Panc1 (cell line): ENCODE data around the gene AHCYL1. TPM values are rescaled to one million over a fixed set of nuclear protein-coding genes. Genes with fewer than 3 reads are reported as not detected.
A peak's percentile ranks its signal among the peaks of the same experiment; 100 is the strongest.

Source experiments
- ATAC-seq: fragments of 200-7000 bp; cut with Tn5 transposase; 2 replicates; pipeline ENCODE4 v1.9.1; 2020; ENCODE audit warnings: mild to moderate bottlenecking, moderate library complexity
- BruUV-seq: library from RNA; stranded (reverse); fragments of 400-500 nt; replicated peaks from 2 replicates; lab custom pipeline; 2021; lab: Mats Ljungman, UMichigan
- CTCF ChIA-PET: fragments of 300-600 bp; sonication (Branson Sonifier 250); formaldehyde crosslinking; loops from one replicate; lab custom pipeline; 2022; ENCODE audit warnings: antibody characterized with exemption; lab: Charles Lee
- POLR2A ChIA-PET: fragments of 300-600 bp; sonication (Branson Sonifier 250); formaldehyde crosslinking; loops from one replicate; lab custom pipeline; 2022; ENCODE audit warnings: antibody characterized with exemption; lab: Charles Lee
- DNase-seq: peaks from one replicate; pipeline ENCODE4 v3.0.0-alpha.2; 2010; ENCODE audit warnings: low read depth, low spot score
- H3K27ac ChIP-seq: 2 replicates; pipeline ENCODE4 v1.5.1; 2011; ENCODE audit warnings: mild to moderate bottlenecking, low read length, inconsistent platforms
- H3K27me3 ChIP-seq: fragments of 200-500 bp; sonication (Bioruptor generic); 2 replicates; pipeline ENCODE4 v1.6.0; 2014; ENCODE audit warnings: low read length, inconsistent platforms; ENCODE audit not compliant: control insufficient read depth, insufficient read depth
- H3K36me3 ChIP-seq: fragments of 200-500 bp; sonication (Bioruptor generic); 2 replicates; pipeline ENCODE4 v1.5.1; 2014; ENCODE audit warnings: inconsistent platforms, mild to moderate bottlenecking, low read length, moderate library complexity; ENCODE audit not compliant: control insufficient read depth, insufficient read depth
- H3K4me1 ChIP-seq: 2 replicates; pipeline ENCODE4 v1.5.1; 2011; ENCODE audit warnings: inconsistent platforms, mild to moderate bottlenecking, low read length, moderate library complexity; ENCODE audit not compliant: control insufficient read depth, insufficient read depth
- H3K4me3 ChIP-seq, 2 experiments: 2 replicates each; pipeline ENCODE4 v1.5.1; 2011 to 2012; ENCODE audit warnings: low read depth in 2 of 2, low read length in 2 of 2, mild to moderate bottlenecking in 2 of 2, inconsistent platforms in 1 of 2, moderate library complexity in 1 of 2
- H3K9me3 ChIP-seq: fragments of 200-500 bp; sonication (Bioruptor generic); 2 replicates; pipeline ENCODE4 v1.5.1; 2014; ENCODE audit warnings: low read depth, mild to moderate bottlenecking, inconsistent platforms, low read length, moderate library complexity; ENCODE audit not compliant: control insufficient read depth, insufficient read depth
- POLR2AphosphoS5 ChIP-seq: IDR thresholded peaks from 2 replicates; pipeline ENCODE4 v1.6.1; 2012; ENCODE audit warnings: mild to moderate bottlenecking, low read depth, low read length, moderate library complexity
- SIN3A ChIP-seq: IDR thresholded peaks from 2 replicates; pipeline ENCODE4 v1.6.1; 2012; ENCODE audit warnings: low read depth, mild to moderate bottlenecking, low read length, moderate library complexity, borderline replicate concordance; ENCODE audit not compliant: insufficient read depth
- TCF7L2 ChIP-seq: IDR thresholded peaks from 2 replicates; pipeline ENCODE4 v1.6.1; 2011; ENCODE audit warnings: mild to moderate bottlenecking, low read depth, low read length, inconsistent platforms
- in situ Hi-C: cut with HindIII; loops from 2 replicates; pipeline ENCODE4 v1.10.0; 2016; ENCODE audit warnings: low sequenced_read_pairs, low pct_unique_long_range_greater_than_20kb
- intact Hi-C: fragments of 100-400 bp; cut with micrococcal nuclease; formaldehyde crosslinking; loops from one replicate; pipeline ENCODE4 v1.10.0; 2022; ENCODE audit not compliant: unreplicated experiment
- total RNA-seq: library from RNA; stranded (reverse); gene quantifications from one replicate; pipeline ENCODE4 v1.2.1, GENCODE V29; 2021; ENCODE audit not compliant: unreplicated experiment
- TF ChIP-seq, protein P1 (sequence below): fragments of 450-650 bp; IDR thresholded peaks from 2 replicates; pipeline ENCODE4 v1.5.1; 2017; ENCODE audit warnings: mild to moderate bottlenecking
- TF ChIP-seq, protein P2 (sequence below), 2 experiments: IDR thresholded peaks; 2 replicates each; pipeline ENCODE4 v1.6.1; 2011 to 2012; ENCODE audit warnings: low read depth in 2 of 2, control low read depth in 1 of 2, low read length in 1 of 2, mild to moderate bottlenecking in 1 of 2, moderate library complexity in 1 of 2; ENCODE audit not compliant: insufficient read depth in 1 of 2

AHCYL1 gene
- total RNA-seq, 1 experiment from 2014 or later = 174 TPM

DNA sequence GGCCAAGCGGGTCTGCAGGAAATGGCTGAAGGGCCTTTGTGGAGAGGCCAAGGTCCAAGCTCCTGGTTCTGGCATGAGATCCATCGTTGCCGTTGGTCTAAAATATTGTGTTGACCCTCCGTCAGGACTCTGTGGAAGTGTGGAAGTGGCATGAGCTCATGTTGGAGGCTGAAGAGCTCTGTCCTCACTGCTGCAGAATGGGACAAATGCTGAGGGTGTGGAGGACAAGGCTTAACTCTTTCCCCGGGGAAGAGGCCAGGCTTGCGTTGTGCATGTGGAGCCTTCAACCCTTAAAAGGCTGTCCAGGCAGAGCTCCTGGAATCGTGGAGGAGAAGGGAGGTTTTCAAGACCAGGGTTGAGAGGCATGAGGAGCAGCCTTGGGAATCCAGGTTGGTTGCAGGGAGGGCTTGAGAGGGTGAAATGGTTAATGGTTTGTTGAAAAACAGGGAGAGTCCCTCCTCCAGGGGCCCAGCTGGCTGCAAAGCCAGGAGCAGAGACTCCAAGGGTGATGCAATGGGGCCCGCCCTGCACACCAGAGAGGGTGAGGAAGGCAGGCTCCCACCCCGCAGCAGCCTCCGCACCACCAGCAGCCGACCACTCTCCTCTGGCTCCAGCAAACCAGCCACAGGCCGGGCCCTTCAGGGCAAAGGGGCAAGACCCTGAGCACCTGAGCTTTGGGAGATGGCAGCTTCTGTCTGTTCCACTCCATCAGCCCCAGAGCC is 6.7 kb upstream of the AHCYL1 start:
- no peak for DNase-seq
- Histone ChIP-seq H3K4me1 (peaks cover 43% of the 10 kb centered on the region), H3K27ac (peak overlapping the region; percentile 95), H3K27me3 (no peaks in the 10 kb centered on the region), H3K9me3 (no peaks in the 10 kb centered on the region), H3K36me3 (no peaks in the 10 kb centered on the region), H3K4me3 (no peak overlapping the region)
- no peak for TF ChIP-seq TCF7L2
- TF ChIP-seq, protein P1, sequence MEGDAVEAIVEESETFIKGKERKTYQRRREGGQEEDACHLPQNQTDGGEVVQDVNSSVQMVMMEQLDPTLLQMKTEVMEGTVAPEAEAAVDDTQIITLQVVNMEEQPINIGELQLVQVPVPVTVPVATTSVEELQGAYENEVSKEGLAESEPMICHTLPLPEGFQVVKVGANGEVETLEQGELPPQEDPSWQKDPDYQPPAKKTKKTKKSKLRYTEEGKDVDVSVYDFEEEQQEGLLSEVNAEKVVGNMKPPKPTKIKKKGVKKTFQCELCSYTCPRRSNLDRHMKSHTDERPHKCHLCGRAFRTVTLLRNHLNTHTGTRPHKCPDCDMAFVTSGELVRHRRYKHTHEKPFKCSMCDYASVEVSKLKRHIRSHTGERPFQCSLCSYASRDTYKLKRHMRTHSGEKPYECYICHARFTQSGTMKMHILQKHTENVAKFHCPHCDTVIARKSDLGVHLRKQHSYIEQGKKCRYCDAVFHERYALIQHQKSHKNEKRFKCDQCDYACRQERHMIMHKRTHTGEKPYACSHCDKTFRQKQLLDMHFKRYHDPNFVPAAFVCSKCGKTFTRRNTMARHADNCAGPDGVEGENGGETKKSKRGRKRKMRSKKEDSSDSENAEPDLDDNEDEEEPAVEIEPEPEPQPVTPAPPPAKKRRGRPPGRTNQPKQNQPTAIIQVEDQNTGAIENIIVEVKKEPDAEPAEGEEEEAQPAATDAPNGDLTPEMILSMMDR = no peak
- no peak for TF ChIP-seq POLR2AphosphoS5
- TF ChIP-seq SIN3A = no peak
- TF ChIP-seq, protein P2, sequence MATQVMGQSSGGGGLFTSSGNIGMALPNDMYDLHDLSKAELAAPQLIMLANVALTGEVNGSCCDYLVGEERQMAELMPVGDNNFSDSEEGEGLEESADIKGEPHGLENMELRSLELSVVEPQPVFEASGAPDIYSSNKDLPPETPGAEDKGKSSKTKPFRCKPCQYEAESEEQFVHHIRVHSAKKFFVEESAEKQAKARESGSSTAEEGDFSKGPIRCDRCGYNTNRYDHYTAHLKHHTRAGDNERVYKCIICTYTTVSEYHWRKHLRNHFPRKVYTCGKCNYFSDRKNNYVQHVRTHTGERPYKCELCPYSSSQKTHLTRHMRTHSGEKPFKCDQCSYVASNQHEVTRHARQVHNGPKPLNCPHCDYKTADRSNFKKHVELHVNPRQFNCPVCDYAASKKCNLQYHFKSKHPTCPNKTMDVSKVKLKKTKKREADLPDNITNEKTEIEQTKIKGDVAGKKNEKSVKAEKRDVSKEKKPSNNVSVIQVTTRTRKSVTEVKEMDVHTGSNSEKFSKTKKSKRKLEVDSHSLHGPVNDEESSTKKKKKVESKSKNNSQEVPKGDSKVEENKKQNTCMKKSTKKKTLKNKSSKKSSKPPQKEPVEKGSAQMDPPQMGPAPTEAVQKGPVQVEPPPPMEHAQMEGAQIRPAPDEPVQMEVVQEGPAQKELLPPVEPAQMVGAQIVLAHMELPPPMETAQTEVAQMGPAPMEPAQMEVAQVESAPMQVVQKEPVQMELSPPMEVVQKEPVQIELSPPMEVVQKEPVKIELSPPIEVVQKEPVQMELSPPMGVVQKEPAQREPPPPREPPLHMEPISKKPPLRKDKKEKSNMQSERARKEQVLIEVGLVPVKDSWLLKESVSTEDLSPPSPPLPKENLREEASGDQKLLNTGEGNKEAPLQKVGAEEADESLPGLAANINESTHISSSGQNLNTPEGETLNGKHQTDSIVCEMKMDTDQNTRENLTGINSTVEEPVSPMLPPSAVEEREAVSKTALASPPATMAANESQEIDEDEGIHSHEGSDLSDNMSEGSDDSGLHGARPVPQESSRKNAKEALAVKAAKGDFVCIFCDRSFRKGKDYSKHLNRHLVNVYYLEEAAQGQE (IDR thresholded peaks at IDR 0.05; ENCODE audit: insufficient read depth in 1 of 2, low read depth in 2 of 2, low read length in 1 of 2) = no peak
- no TSS peak for BruUV-seq
- intact Hi-C loops (no loop called here), in situ Hi-C loops (no loop called here)
- no peak for ATAC-seq
- POLR2A ChIA-PET = no interaction called here
- CTCF ChIA-PET = no interaction called here

DNA sequence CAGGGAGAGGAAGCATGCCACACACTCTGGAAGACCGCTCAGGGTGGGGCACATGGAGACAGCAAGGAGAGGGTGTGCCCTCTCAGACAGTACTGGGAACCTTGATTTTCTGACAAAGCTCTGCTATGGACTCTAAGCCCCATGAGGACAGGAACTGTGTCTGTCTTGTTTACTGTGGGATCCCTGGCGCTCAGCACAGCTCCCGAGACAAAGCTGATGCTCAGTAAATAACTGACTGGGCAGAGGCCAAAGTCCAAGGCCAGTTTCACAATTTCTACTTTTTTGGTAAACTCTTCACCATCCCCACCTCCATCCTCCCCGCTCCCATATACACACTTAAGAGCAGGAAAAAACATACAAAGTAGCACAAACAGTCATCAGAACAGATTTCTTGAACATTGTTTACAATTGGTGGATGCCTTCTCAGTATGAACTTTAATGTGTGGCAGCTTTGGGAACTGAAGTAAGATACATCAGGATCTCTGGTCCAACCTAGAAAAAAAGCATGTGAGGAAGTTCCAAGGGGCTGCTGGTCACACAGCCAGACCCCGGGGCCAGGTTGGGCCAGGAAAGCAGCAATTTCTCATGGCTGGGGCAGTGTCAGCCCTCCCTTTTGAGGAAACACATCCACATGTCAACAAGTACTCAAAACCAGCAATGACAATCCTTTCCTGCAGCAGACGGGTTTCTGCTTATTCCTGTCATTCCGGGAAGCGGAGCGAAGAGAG is 5.6 kb upstream of the AHCYL1 start:
- intact Hi-C loops = no loop called here
- BruUV-seq = no TSS peak
- Histone ChIP-seq H3K4me1 (peaks cover 53% of the 10 kb centered on the region), H3K4me3 (no peak overlapping the region), H3K27ac (peak overlapping the region; percentile 95), H3K36me3 (no peaks in the 10 kb centered on the region), H3K27me3 (no peaks in the 10 kb centered on the region), H3K9me3 (no peaks in the 10 kb centered on the region)
- TF ChIP-seq SIN3A (no peak), TCF7L2 (no peak), POLR2AphosphoS5 (no peak)
- TF ChIP-seq, protein P2 (IDR thresholded peaks at IDR 0.05; ENCODE audit: insufficient read depth in 1 of 2, low read depth in 2 of 2, low read length in 1 of 2) = no peak
- TF ChIP-seq, protein P1 = no peak
- in situ Hi-C loops = no loop called here
- DNase-seq = no peak
- no peak for ATAC-seq
- POLR2A ChIA-PET = no interaction called here
- CTCF ChIA-PET = interaction anchor here (0.6 kb wide), 1 partner anchor 189 kb away, joined by 4 read pairs; no protein-coding TSS in a partner anchor
